DND-41 (cell line): Measurements from ENCODE around the gene IL22.

ENCODE experiments used
- ATAC-seq: fragments of 200-7000 bp; cut with Tn5 transposase; 3 replicates; pipeline ENCODE4 v1.9.1; 2021; ENCODE audit warnings: low read depth; ENCODE audit not compliant: insufficient read depth
- DNase-seq: peaks from one replicate; pipeline ENCODE4 v3.0.0-alpha.2; 2020
- H2AFZ ChIP-seq: 2 replicates; pipeline ENCODE4 v1.6.0; 2012; ENCODE audit warnings: low read depth, low read length
- H3K27ac ChIP-seq: 2 replicates; pipeline ENCODE4 v1.5.1; 2012; ENCODE audit warnings: low read length, inconsistent platforms
- H3K27me3 ChIP-seq: fragments of 200-600 bp; sonication (generic); 2 replicates; pipeline ENCODE4 v1.6.0; 2012; ENCODE audit warnings: low read length, mild to moderate bottlenecking, inconsistent platforms; ENCODE audit not compliant: insufficient read depth, poor library complexity
- H3K36me3 ChIP-seq: 2 replicates; pipeline ENCODE4 v1.5.1; 2012; ENCODE audit warnings: low read length, inconsistent platforms; ENCODE audit not compliant: insufficient read depth
- H3K4me1 ChIP-seq: 2 replicates; pipeline ENCODE4 v1.5.1; 2012; ENCODE audit warnings: mild to moderate bottlenecking, low read length; ENCODE audit not compliant: insufficient read depth
- H3K4me2 ChIP-seq: 2 replicates; pipeline ENCODE4 v1.6.0; 2012; ENCODE audit warnings: mild to moderate bottlenecking, moderate library complexity, low read length, inconsistent platforms; ENCODE audit not compliant: insufficient read depth
- H3K4me3 ChIP-seq, 2 experiments: fragments of 200-600 bp in 1 of 2; shearing (Covaris generic) in 1 of 2; 2 replicates each; pipeline ENCODE4 v1.5.1; 2012 to 2016; ENCODE audit warnings: inconsistent platforms in 2 of 2, low read length in 2 of 2, mild to moderate bottlenecking in 2 of 2, low read depth in 1 of 2, moderate library complexity in 1 of 2
- H3K79me2 ChIP-seq: 2 replicates; pipeline ENCODE4 v1.6.0; 2012; ENCODE audit warnings: low read length, inconsistent platforms; ENCODE audit not compliant: insufficient read depth
- H3K9ac ChIP-seq: 2 replicates; pipeline ENCODE4 v1.6.0; 2012; ENCODE audit warnings: low read depth, mild to moderate bottlenecking, inconsistent platforms, low read length, moderate library complexity
- H3K9me3 ChIP-seq: 2 replicates; pipeline ENCODE4 v1.5.1; 2012; ENCODE audit warnings: low read length, moderate library complexity, mild to moderate bottlenecking, inconsistent platforms; ENCODE audit not compliant: insufficient read depth, severe bottlenecking
- H4K20me1 ChIP-seq: 2 replicates; pipeline ENCODE4 v1.6.0; 2012; ENCODE audit warnings: low read length; ENCODE audit not compliant: insufficient read depth
- CTCF ChIP-seq: IDR thresholded peaks from 2 replicates; pipeline ENCODE4 v1.5.1; 2012; ENCODE audit warnings: borderline replicate concordance, low read length, moderate library complexity, mild to moderate bottlenecking; ENCODE audit not compliant: poor library complexity, severe bottlenecking; ENCODE audit errors: extremely low read depth
- EZH2 ChIP-seq: IDR thresholded peaks from 3 replicates; pipeline ENCODE4 v1.6.1; 2012; ENCODE audit warnings: borderline replicate concordance, low read depth, mild to moderate bottlenecking, moderate library complexity, low read length, inconsistent platforms; ENCODE audit not compliant: severe bottlenecking

Gene IL22

GRCh38 chr12:68260153-68260552 is 6.7 kb upstream of the IL22 start:
- DNase-seq (no peak), ATAC-seq (no peak)
- Histone ChIP-seq H3K36me3 (no peaks in the 10 kb centered on the region), H3K4me3 (no peak overlapping the region), H4K20me1 (no peaks in the 10 kb centered on the region), H3K27me3 (no peaks in the 10 kb centered on the region), H3K27ac (no peak overlapping the region), H2AFZ (no peak overlapping the region), H3K4me2 (no peak overlapping the region), H3K9me3 (no peaks in the 10 kb centered on the region), H3K9ac (no peak overlapping the region), H3K79me2 (no peaks in the 10 kb centered on the region), H3K4me1 (no peaks in the 10 kb centered on the region)
- TF ChIP-seq EZH2 (no peak), CTCF (no peak)

GRCh38 chr12:68259318-68259940 is 6.0 kb upstream of the IL22 start:
- Histone ChIP-seq H3K36me3 (no peaks in the 10 kb centered on the region), H3K4me3 (no peak overlapping the region), H3K27ac (no peak overlapping the region), H3K4me2 (no peak overlapping the region), H3K79me2 (no peaks in the 10 kb centered on the region), H3K27me3 (no peaks in the 10 kb centered on the region), H3K4me1 (no peaks in the 10 kb centered on the region), H2AFZ (no peak overlapping the region), H3K9ac (no peak overlapping the region), H4K20me1 (no peaks in the 10 kb centered on the region), H3K9me3 (no peaks in the 10 kb centered on the region)
- ATAC-seq (no peak), DNase-seq (no peak)
- TF ChIP-seq CTCF: no peak
- no peak for TF ChIP-seq EZH2

- DNase-seq: no peak
Measured at GRCh38 chr12:68252077-68252476, 1.3 kb downstream of the IL22 start.

More at GRCh38 chr12:68252077-68252476, 1.3 kb downstream of the IL22 start:
- Histone ChIP-seq H3K36me3 (no peaks in the 10 kb centered on the region), H2AFZ (no peak overlapping the region), H3K4me2 (no peak overlapping the region), H4K20me1 (no peaks in the 10 kb centered on the region), H3K27me3 (no peaks in the 10 kb centered on the region), H3K79me2 (no peaks in the 10 kb centered on the region), H3K27ac (no peak overlapping the region), H3K4me1 (no peaks in the 10 kb centered on the region), H3K9me3 (no peaks in the 10 kb centered on the region), H3K4me3 (no peak overlapping the region), H3K9ac (no peak overlapping the region)
- no peak for TF ChIP-seq EZH2
- TF ChIP-seq CTCF: no peak
- no peak for ATAC-seq
